Ascending aorta (tissue), 2 donors: ENCODE data around the gene RABGAP1. TPM values are rescaled to one million over a fixed set of nuclear protein-coding genes. Genes with fewer than 3 reads are reported as not detected.

Source experiments
- DNase-seq, 2 donors: peaks; one replicate each; pipeline ENCODE4 v3.0.0-alpha.2; 2019; ENCODE audit warnings: low spot score in 2 of 2
- H3K27ac ChIP-seq, 2 donors: fragments of 200-600 bp; sonication (generic); one replicate each; pipeline ENCODE4 v1.5.1; 2016 to 2017; ENCODE audit warnings: mild to moderate bottlenecking in 1 of 2
- H3K27me3 ChIP-seq: fragments of 200-600 bp; sonication (generic); one replicate; pipeline ENCODE4 v1.5.1; 2017
- H3K36me3 ChIP-seq, 2 donors: fragments of 200-600 bp; sonication (generic); one replicate each; pipeline ENCODE4 v1.5.1; 2016
- H3K4me1 ChIP-seq, 2 donors: fragments of 200-600 bp; sonication (generic); one replicate each; pipeline ENCODE4 v1.5.1; 2016 to 2017; ENCODE audit warnings: mild to moderate bottlenecking in 1 of 2
- H3K4me3 ChIP-seq, 2 donors: fragments of 200-600 bp; sonication (generic); one replicate each; pipeline ENCODE4 v1.5.1; 2016 to 2017; ENCODE audit warnings: mild to moderate bottlenecking in 1 of 2
- H3K9me3 ChIP-seq, 2 donors: fragments of 200-600 bp; sonication (generic); one replicate each; pipeline ENCODE4 v1.5.1; 2016
- intact Hi-C: fragments of 100-400 bp; cut with DNase I; formaldehyde crosslinking; loops from one replicate; pipeline ENCODE4 v1.15.1; 2023
- total RNA-seq: library from RNA; depleted of rRNA; stranded (reverse); fragments of >200 nt; gene quantifications from one replicate; pipeline ENCODE4 v1.1.0, GENCODE V29; 2016
- TF ChIP-seq, protein P1 (sequence below), 3 experiments: fragments of 200-600 bp in 2 of 3; fragments of 450-650 bp in 1 of 3; sonication (generic) in 2 of 3; IDR thresholded peaks; one replicate each; pipeline ENCODE4 v1.5.1; 2016 to 2019; ENCODE audit warnings: antibody characterized with exemption in 3 of 3, mild to moderate bottlenecking in 1 of 3, moderate library complexity in 1 of 3

RABGAP1 gene
- total RNA-seq, 1 donor from 2014 or later: 36.5 TPM

- Histone ChIP-seq H3K36me3 (peaks cover 7 to 10% of the 10 kb centered on the region in 2 donors), H3K9me3 (no peaks in the 10 kb centered on the region), H3K4me3 (no peak overlapping the region), H3K4me1 (peaks cover 3 to 20% of the 10 kb centered on the region in 2 donors), H3K27me3 (no peaks in the 10 kb centered on the region), H3K27ac (peak overlapping the region in 1 of 2 donors; percentile 64)
- TF ChIP-seq, protein P1, sequence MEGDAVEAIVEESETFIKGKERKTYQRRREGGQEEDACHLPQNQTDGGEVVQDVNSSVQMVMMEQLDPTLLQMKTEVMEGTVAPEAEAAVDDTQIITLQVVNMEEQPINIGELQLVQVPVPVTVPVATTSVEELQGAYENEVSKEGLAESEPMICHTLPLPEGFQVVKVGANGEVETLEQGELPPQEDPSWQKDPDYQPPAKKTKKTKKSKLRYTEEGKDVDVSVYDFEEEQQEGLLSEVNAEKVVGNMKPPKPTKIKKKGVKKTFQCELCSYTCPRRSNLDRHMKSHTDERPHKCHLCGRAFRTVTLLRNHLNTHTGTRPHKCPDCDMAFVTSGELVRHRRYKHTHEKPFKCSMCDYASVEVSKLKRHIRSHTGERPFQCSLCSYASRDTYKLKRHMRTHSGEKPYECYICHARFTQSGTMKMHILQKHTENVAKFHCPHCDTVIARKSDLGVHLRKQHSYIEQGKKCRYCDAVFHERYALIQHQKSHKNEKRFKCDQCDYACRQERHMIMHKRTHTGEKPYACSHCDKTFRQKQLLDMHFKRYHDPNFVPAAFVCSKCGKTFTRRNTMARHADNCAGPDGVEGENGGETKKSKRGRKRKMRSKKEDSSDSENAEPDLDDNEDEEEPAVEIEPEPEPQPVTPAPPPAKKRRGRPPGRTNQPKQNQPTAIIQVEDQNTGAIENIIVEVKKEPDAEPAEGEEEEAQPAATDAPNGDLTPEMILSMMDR (IDR thresholded peaks at IDR 0.05): no peak
- no peak for DNase-seq
- intact Hi-C loops: no loop called here
Observed at GRCh38 chr9:123061216-123061615, 120.4 kb downstream of the RABGAP1 start.

- Histone ChIP-seq H3K27ac (peak overlapping the region; percentile 47 to 64), H3K4me3 (peak overlapping the region in 1 of 2 donors; percentile 4), H3K27me3 (no peaks in the 10 kb centered on the region), H3K9me3 (no peaks in the 10 kb centered on the region), H3K36me3 (peaks cover 10 to 16% of the 10 kb centered on the region in 2 donors), H3K4me1 (peaks cover 3 to 20% of the 10 kb centered on the region in 2 donors)
- DNase-seq: no peak
- intact Hi-C loops: no loop called here
- TF ChIP-seq, protein P1 (IDR thresholded peaks at IDR 0.05): no peak
Observed at GRCh38 chr9:123062351-123063176, 121.7 kb downstream of the RABGAP1 start.

DNA sequence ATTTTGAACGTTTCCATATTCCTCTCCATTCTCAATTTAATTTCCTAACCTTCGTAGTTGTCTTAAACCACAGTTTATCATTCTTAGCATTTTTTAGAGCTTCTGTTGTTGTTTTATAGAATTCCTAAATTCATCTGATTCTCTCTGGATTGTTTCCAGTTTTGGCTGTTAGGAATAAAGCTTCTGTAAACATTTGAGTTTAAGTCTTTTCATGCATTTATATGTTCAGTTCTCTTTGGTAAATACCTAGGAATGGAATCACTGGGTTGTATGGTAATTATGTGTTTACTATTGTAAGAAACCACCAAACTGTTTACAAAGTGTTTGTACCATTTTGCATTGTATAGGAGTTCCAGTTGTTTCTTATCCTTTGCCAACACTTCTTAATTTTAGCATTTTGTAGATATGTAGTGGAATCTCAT is 122.4 kb downstream of the RABGAP1 start:
- H3K4me1 ChIP-seq: peaks cover 3 to 15% of the 10 kb centered on the region in 2 donors
- peaks cover 10 to 16% of the 10 kb centered on the region in 2 donors for H3K36me3 ChIP-seq
- H3K27ac ChIP-seq: peak overlapping the region; percentile 47 to 64
- H3K27me3 ChIP-seq: no peaks in the 10 kb centered on the region
- DNase-seq: no peak
- no peaks in the 10 kb centered on the region for H3K9me3 ChIP-seq
- TF ChIP-seq, protein P1 (IDR thresholded peaks at IDR 0.05): no peak
- H3K4me3 ChIP-seq: no peak overlapping the region
- intact Hi-C loops: no loop called here

DNA sequence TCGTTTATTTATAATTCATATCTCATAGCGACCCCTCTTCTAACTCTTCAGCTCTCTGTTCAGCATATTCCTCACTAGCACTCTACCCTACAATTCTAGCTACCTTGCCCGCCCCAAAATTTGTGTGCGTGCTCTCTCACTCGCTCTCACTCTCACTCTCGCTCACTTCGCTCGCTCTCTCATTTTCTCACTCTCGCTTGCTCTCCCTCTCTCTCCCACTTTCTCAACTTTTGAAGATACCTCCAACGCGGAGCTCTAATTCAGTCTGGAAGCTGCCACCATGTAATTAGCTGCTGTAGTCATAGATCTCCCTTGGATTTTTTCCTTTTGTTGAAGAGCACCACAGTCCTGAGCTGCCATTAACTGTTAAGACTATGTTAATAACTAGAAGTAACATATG is 123.1 kb downstream of the RABGAP1 start:
- TF ChIP-seq, protein P1 (IDR thresholded peaks at IDR 0.05): no peak
- Histone ChIP-seq H3K36me3 (peaks cover 10 to 16% of the 10 kb centered on the region in 2 donors), H3K9me3 (no peaks in the 10 kb centered on the region), H3K27me3 (no peaks in the 10 kb centered on the region), H3K4me1 (peaks cover 0 to 12% of the 10 kb centered on the region in 2 donors), H3K27ac (peak overlapping the region; percentile 47 to 53), H3K4me3 (no peak overlapping the region)
- DNase-seq: no peak
- intact Hi-C loops: no loop called here

- Histone ChIP-seq H3K36me3 (peaks cover 10 to 16% of the 10 kb centered on the region in 2 donors), H3K4me3 (no peak overlapping the region), H3K27me3 (no peaks in the 10 kb centered on the region), H3K9me3 (no peaks in the 10 kb centered on the region), H3K27ac (peak overlapping the region; percentile 47 to 53), H3K4me1 (peaks cover under 1 to 15% of the 10 kb centered on the region in 2 donors)
- intact Hi-C loops: no loop called here
- DNase-seq: no peak
- TF ChIP-seq, protein P1 (IDR thresholded peaks at IDR 0.05): no peak
Observed at GRCh38 chr9:123064716-123065115, 123.9 kb downstream of the RABGAP1 start.
